Neural progenitor cell (in vitro differentiated cells): ENCODE data around the gene COPS8.

Experiments used
- EZH2 ChIP-seq: fragments of 200-600 bp; sonication (generic); IDR thresholded peaks from 2 replicates; pipeline ENCODE4 v1.6.1; 2017; ENCODE audit warnings: antibody characterized with exemption, mild to moderate bottlenecking, moderate library complexity
- TF ChIP-seq, protein P1 (sequence below): fragments of 200-600 bp; sonication (generic); IDR thresholded peaks from 2 replicates; pipeline ENCODE4 v1.5.1; 2017; ENCODE audit warnings: antibody characterized with exemption, mild to moderate bottlenecking

DNA sequence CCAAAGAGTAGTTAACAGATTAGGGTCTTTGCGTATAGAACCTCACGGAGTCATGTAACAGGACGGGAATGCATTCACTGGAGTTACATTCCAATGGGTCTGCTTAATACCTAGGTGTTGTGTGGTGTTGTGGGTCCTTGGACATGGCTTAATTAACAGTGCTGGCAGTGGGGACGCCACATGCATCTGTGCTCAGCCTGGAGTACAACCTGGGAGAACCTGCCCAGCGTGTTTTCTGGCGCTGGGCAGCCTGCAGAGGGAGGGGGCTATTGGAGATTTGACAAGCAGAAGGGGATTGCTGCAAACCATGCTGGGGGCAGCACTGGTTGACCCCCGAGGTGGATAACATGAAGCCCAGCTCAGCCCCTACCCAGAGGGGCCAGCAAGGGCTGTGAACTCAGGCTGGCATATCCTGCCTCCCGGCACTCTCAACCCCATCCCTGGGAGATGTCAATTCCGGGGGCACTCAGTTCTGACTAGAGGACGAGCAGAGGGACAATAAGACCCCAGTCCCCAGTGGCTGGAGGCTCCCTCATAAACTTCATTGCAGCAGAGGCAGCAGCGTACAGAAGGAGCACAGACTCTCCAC is 29.3 kb upstream of the COPS8 start:
- TF ChIP-seq, protein P1, sequence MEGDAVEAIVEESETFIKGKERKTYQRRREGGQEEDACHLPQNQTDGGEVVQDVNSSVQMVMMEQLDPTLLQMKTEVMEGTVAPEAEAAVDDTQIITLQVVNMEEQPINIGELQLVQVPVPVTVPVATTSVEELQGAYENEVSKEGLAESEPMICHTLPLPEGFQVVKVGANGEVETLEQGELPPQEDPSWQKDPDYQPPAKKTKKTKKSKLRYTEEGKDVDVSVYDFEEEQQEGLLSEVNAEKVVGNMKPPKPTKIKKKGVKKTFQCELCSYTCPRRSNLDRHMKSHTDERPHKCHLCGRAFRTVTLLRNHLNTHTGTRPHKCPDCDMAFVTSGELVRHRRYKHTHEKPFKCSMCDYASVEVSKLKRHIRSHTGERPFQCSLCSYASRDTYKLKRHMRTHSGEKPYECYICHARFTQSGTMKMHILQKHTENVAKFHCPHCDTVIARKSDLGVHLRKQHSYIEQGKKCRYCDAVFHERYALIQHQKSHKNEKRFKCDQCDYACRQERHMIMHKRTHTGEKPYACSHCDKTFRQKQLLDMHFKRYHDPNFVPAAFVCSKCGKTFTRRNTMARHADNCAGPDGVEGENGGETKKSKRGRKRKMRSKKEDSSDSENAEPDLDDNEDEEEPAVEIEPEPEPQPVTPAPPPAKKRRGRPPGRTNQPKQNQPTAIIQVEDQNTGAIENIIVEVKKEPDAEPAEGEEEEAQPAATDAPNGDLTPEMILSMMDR, result no peak
- no peak for TF ChIP-seq EZH2
